K562 (cell line): ENCODE data around the gene SVBP. TPM values are rescaled to one million over a fixed set of nuclear protein-coding genes. Genes with fewer than 3 reads are reported as not detected.

Source experiments
- ARID1B ChIP-seq: fragments of 450-650 bp; IDR thresholded peaks from 2 replicates; pipeline ENCODE4 v1.6.1; 2016; ENCODE audit warnings: antibody characterized with exemption, mild to moderate bottlenecking, inconsistent platforms
- IFI16 ChIP-seq: fragments of 250-450 bp; sonication (Bioruptor Pico); IDR thresholded peaks from 2 replicates; pipeline ENCODE4 v2.1.2; 2022; ENCODE audit warnings: mild to moderate bottlenecking, inconsistent platforms
- IRF1 ChIP-seq: sonication (generic); formaldehyde crosslinking; IDR thresholded peaks from 2 replicates; pipeline ENCODE4 v1.8.0; 2022; ENCODE audit warnings: missing genetic modification reagents, mild to moderate bottlenecking, borderline replicate concordance
- POLR3G ChIP-seq: IDR thresholded peaks from 2 replicates; pipeline ENCODE4 v1.6.1; 2011; ENCODE audit not compliant: insufficient read length, insufficient replicate concordance; ENCODE audit errors: extremely low read depth
- SETDB1 ChIP-seq: IDR thresholded peaks from one replicate; pipeline ENCODE4 v1.6.1; 2012; ENCODE audit warnings: low read length, control low read depth, inconsistent platforms
- SIN3A ChIP-seq, 2 experiments: fragments of 150-350 bp in 1 of 2; IDR thresholded peaks; 2 replicates each; pipeline ENCODE4 v1.6.1; 2011 to 2016; ENCODE audit warnings: borderline replicate concordance in 2 of 2, low read depth in 2 of 2, low read length in 2 of 2, mild to moderate bottlenecking in 2 of 2, moderate library complexity in 2 of 2; ENCODE audit not compliant: control insufficient read depth in 1 of 2
- ZKSCAN8 ChIP-seq: fragments of 200-800 bp; sonication (Bioruptor generic); IDR thresholded peaks from 2 replicates; pipeline ENCODE4 v1.6.1; 2016; ENCODE audit warnings: missing genetic modification characterization, missing compliant biosample characterization
- ZNF24 ChIP-seq: fragments of 450-650 bp; IDR thresholded peaks from 2 replicates; pipeline ENCODE4 v1.6.1; 2016
- ZNF444 ChIP-seq: fragments of 250-450 bp; sonication (Bioruptor Pico); IDR thresholded peaks from 2 replicates; pipeline ENCODE4 v1.4.0; 2020; ENCODE audit warnings: mild to moderate bottlenecking, moderate library complexity
- polyA plus RNA-seq, 8 experiments: library from polyadenylated mRNA; depleted of rRNA in 4 of 8; stranded (reverse) in 5 of 8; unstranded in 3 of 8; fragments of >200 nt; fragmentation: Nextera tagmentation in 2 of 8; fragmentation: Illumina TruSeq in 1 of 8; extraction: Ambion mirVana in 2 of 8; extraction: Trizol in 1 of 8; gene quantifications; 2 replicates each; pipeline versions ENCODE4 v1.2.1 to v1.2.3, GENCODE V29; 2011 to 2014; ENCODE audit warnings: inconsistent platforms in 1 of 8, missing spikeins in 1 of 8
- total RNA-seq, 7 experiments: library from RNA; depleted of rRNA in 6 of 7; stranded (reverse); fragments of >200 nt in 6 of 7; fragmentation: Illumina TruSeq in 2 of 7; extraction: Trizol in 2 of 7; gene quantifications; 2 replicates each; pipeline versions ENCODE4 v1.2.1 to v1.2.3, GENCODE V29; 2011 to 2021; ENCODE audit warnings: low replicate concordance in 1 of 7
- TF ChIP-seq, protein P1 (sequence below): fragments of 250-450 bp; sonication (Bioruptor Pico); IDR thresholded peaks from 2 replicates; pipeline ENCODE4 v1.4.0; 2020; ENCODE audit warnings: borderline replicate concordance

Gene SVBP
- total and polyA plus RNA-seq, 9 of the 15 experiments (the other 6 are each of a cell fraction or from before 2014, with no cell fraction given) = 31.7 to 49.7 (median 40.0) TPM

DNA sequence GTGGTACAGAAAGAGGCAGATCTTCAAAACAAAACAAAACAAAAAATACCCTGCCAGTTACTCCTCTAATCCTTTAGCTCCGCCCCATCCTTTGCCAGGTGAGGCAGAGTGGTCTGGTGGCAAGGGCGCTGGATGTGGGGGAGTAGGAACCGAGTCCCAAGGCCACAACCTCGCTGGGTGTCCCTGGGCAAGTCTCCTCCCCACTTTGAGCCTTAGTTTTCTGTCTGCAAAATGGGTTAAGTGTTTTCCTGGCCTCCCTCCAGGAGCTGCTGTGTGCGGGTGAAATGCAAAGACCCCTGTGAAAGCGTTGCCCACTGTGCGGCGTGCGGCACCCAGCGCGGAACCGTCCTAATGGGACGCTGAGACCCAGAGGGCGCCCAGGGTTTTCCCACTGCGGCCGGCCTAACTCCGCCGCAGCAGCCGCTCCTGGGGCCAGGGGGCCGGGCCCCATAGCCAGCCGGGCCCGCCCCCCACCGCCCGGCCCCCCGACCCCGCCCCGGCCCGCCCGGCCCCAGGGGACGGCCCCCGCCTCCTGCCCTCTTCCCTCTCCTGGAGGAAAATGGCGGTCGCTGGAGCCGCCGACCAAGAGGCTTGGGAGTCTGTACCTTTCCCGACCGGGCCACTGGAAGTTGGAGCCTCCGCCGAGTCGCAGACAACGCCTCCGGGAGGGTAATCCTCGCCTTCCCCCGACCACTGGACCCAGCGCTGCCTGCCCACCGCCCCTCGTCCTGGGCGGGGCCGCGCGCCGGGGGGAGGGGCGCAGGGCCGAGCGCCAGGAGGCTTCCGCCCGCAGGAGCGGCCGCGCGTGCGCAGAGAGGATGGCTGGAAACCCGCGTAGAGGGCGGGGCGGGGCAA is at the start of gene SVBP, which contains the start of gene ERMAP (continued):
- TF ChIP-seq, protein P1, sequence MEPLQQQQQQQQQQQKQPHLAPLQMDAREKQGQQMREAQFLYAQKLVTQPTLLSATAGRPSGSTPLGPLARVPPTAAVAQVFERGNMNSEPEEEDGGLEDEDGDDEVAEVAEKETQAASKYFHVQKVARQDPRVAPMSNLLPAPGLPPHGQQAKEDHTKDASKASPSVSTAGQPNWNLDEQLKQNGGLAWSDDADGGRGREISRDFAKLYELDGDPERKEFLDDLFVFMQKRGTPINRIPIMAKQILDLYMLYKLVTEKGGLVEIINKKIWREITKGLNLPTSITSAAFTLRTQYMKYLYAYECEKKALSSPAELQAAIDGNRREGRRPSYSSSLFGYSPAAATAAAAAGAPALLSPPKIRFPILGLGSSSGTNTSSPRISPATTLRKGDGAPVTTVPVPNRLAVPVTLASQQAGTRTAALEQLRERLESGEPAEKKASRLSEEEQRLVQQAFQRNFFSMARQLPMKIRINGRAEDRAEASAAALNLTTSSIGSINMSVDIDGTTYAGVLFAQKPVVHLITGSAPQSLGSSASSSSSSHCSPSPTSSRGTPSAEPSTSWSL (CRISPR knock-in tag) = no peak
- TF ChIP-seq IFI16 (CRISPR knock-in tag) (no peak), SIN3A (IDR thresholded peaks at IDR 0.05; ENCODE audit: borderline replicate concordance in 2 of 2, control insufficient read depth in 1 of 2, low read depth in 2 of 2, low read length in 2 of 2) (peak; percentile 31 to 70; a peak in 2 of 4 replicates), ZKSCAN8 (CRISPR knock-in tag) (no peak), IRF1 (CRISPR knock-in tag) (no peak), SETDB1 (no peak), POLR3G (no peak), ARID1B (no peak), ZNF24 (no peak), ZNF444 (CRISPR knock-in tag) (no peak)
